OCI-LY3 (cell line): ENCODE measurements around the gene DOCK2.

ENCODE experiments used
- EZH2phosphoT487 ChIP-seq: fragments of 200-600 bp; shearing (Covaris generic); IDR thresholded peaks from 2 replicates; pipeline ENCODE4 v1.6.1; 2018; ENCODE audit warnings: antibody characterized with exemption, mixed run types, low read depth
- TF ChIP-seq, protein P1 (sequence below): fragments of 200-600, 300-600 bp; sonication (generic); IDR thresholded peaks from 2 replicates; pipeline ENCODE4 v1.5.1; 2014; ENCODE audit warnings: antibody characterized with exemption, low read length, low read depth

DNA sequence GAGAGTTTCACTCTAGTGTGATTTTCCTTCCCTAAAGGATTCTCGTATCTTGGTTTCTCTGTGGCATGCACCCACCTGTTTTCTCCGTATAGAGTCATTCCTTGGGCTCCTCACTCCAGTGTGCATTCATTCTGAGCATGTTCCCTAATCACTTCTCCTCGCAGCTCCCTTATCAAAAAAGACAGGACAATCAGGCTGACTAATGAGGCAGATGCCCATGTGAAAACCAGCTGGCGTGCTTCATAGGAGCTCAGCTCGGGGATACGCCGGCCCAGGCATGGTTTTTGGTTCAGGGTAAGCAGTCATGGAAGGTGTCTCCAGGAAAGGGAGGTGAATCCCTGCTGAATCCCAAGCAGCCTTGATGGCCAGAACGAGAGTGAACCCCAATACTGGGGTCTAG, 384.4 kb downstream of the DOCK2 start:
- TF ChIP-seq, protein P1, sequence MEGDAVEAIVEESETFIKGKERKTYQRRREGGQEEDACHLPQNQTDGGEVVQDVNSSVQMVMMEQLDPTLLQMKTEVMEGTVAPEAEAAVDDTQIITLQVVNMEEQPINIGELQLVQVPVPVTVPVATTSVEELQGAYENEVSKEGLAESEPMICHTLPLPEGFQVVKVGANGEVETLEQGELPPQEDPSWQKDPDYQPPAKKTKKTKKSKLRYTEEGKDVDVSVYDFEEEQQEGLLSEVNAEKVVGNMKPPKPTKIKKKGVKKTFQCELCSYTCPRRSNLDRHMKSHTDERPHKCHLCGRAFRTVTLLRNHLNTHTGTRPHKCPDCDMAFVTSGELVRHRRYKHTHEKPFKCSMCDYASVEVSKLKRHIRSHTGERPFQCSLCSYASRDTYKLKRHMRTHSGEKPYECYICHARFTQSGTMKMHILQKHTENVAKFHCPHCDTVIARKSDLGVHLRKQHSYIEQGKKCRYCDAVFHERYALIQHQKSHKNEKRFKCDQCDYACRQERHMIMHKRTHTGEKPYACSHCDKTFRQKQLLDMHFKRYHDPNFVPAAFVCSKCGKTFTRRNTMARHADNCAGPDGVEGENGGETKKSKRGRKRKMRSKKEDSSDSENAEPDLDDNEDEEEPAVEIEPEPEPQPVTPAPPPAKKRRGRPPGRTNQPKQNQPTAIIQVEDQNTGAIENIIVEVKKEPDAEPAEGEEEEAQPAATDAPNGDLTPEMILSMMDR: no peak
- TF ChIP-seq EZH2phosphoT487: no peak
